Stimulated activated naive CD4-positive, alpha-beta T cell treated with Interleukin-2 at 50 U/mL for 16 hours (primary cell): ENCODE results near the gene WIPF2.

Source experiments
- DNase-seq: peaks from one replicate; lab custom pipeline; 2025; lab: John Stamatoyannopoulos, UW

Gene WIPF2

GRCh38 chr17:40247926-40248495 lies 28.9 kb downstream of the WIPF2 start:
- no peak for DNase-seq

GRCh38 chr17:40248507-40248906 lies 29.4 kb downstream of the WIPF2 start:
- no peak for DNase-seq

DNA sequence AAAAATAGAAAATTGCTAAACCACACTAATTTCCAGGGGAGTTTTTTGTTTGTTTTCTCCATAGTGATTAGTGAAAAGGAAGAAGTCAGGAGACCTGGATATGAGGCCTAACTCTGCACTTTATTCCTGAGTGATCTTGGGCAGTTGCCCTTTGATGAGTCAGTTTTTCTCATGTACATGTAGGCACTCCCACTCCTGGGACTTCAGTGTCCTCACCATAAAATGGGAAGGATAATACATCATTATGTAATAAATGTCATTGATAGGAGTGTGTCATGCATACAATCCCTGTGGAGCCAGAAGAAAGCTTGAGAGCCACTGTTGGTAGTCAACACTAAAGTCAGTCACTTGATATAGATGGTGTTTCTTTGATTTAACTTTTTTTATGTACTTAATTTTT lies 32.5 kb downstream of the WIPF2 start:
- DNase-seq: no peak

GRCh38 chr17:40253565-40253964 lies 34.5 kb downstream of the WIPF2 start:
- no peak for DNase-seq

DNA sequence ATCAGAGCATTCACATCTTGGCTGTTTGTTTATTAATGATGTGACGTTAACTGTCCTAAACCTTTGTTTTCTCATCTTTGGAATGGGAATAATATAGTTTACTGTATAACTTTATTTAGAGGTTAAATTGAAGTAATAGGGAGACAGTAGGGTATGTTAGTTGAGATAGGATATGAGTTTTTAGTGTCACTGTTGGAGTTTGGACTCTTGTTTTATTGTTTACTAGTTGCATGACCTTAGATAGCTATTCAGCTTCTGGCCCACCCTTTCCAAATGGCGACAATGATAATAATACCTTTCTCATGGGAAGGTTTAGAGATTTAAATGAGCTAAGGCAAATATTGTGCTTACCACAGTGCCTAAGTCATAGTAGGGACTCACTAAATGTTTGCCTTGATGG lies 40.4 kb downstream of the WIPF2 start:
- no peak for DNase-seq

DNA sequence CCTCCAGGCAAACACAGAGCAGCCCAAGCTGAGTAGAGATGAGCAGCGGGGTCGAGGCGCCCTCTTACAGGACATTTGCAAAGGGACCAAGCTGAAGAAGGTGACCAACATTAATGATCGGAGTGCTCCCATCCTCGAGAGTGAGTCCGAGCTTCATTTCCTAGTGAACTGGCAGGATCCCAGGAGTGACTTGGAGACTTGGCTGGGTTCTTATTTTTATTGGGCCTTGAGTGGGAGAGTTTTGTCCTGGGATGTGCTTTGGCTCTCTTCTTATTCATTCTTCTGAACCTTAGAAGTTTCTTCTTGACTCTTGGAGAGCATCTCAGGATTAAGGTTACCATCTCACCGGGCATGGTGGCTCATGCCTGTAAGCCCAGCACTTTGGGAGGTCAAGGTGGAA lies 41.4 kb downstream of the WIPF2 start:
- DNase-seq: no peak

DNA sequence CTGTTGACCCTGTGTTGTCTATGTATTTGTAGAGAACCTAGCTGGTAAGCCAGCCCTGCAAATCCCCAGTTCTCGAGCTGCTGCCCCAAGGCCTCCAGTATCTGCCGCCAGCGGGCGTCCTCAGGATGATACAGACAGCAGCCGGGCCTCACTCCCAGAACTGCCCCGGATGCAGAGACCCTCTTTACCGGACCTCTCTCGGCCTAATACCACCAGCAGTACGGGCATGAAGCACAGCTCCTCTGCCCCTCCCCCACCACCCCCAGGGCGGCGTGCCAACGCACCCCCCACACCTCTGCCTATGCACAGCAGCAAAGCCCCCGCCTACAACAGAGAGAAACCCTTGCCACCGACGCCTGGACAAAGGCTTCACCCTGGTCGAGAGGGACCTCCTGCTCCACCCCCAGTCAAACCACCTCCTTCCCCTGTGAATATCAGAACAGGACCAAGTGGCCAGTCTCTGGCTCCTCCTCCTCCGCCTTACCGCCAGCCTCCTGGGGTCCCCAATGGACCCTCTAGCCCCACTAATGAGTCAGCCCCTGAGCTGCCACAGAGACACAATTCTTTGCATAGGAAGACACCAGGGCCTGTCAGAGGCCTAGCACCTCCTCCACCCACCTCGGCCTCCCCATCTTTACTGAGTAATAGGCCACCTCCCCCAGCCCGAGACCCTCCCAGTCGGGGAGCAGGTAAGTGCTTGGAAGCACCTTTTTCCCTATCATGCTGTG lies 45.5 kb downstream of the WIPF2 start:
- no peak for DNase-seq

- DNase-seq: no peak
Observed at GRCh38 chr17:40265337-40265736, 46.2 kb downstream of the WIPF2 start.

GRCh38 chr17:40266882-40267281 lies 47.8 kb downstream of the WIPF2 start:
- no peak for DNase-seq

GRCh38 chr17:40268141-40268712 lies 49.1 kb downstream of the WIPF2 start:
- DNase-seq: no peak

- no peak for DNase-seq
Observed at GRCh38 chr17:40278414-40278813, 59.3 kb downstream of the WIPF2 start.

DNA sequence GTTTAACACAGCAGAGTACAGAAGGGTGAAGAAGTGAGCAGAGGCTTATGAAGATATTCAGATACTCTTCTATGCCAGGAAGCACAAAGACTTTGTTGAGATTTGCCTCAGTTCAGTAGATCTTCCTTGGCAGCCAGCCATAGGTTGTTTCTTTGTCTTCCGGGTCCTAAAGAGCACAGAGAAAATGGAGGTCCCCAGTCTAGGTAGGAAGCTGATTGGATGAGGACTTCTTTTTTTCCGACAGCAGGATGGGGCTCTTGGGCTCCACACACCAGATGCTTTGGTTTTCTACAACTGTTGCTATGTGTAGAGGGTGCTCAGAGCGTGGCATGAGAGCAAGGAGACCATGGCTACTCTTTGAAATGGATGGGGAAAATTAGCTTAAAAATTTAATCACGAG lies 60.3 kb downstream of the WIPF2 start:
- DNase-seq: no peak

DNA sequence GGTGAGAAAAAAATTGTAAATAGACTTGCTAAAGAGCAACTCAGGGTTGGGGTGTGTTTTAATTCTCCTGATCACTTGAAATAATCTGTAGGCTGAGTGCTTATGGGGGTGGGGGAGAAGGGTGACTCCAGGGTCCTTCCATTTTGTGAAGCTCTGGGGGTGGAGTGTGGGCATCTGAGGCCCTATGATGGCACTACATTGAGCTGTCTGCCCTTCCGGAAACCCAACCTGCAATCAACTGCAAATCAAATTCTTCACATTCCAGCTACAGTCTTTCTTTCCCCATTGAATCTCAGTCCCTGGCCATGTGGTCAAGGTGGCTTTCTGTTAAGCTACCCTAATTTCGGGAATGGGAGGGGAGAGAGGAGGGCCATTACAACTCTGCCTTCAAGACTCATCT lies 62.6 kb downstream of the WIPF2 start:
- no peak for DNase-seq

- DNase-seq: no peak
Observed at GRCh38 chr17:40283662-40284061, 64.6 kb downstream of the WIPF2 start.

DNA sequence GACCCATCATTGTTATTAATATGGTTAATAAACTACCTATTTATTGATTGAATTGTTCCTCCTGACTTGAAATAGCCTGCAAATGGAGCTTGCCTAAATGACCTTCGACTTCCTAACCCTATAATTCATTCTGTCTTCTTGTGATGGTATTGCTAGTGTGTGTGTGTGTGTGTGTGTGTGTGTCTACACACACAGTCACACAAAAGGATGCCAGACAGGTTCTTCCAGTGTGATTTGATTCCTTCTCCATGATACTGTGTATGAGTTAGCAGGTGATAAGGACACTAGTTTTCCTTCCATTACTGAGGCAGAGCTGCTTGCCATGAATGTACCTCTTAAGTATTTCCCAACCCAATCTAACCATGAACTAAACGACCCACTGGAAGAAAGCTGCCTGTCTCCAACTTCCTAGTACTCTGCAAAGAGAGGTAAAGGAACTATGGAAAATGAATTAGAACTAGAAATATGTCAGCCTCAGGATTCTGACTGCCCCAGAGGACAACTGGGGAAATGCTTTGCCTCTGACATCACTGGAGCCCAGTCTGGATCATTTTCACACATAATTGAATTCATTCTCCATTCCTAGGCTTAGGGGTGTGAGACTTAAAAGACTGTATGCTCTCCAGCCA lies 65.1 kb downstream of the WIPF2 start:
- no peak for DNase-seq

DNA sequence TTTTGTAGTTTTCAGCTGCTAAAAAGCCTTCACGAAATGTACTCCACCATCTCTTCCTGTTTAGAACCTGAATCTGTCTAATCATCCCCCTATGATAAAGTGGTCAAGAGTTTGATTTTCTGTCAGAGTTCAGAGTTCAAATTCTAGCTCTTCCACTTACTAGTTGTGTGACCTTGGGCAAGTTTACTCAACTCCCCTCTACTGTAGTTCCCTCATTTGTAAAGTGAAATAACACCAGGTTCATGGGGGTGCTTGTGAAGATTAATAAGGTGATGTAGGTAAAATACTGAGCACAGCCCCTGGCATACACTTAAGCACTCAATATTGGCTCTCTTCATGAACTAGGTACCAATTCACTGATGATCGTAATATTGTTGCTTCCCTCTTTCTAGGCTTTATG lies 67.4 kb downstream of the WIPF2 start:
- no peak for DNase-seq

GRCh38 chr17:40287159-40287493 lies 68.0 kb downstream of the WIPF2 start:
- DNase-seq: no peak

- DNase-seq: peak; percentile 98
Observed at GRCh38 chr17:40287494-40288369, 68.6 kb downstream of the WIPF2 start, which contains the start of gene CDC6. Gene CDC6 (plus strand): TSS chr17:40287879. CDS start chr17:40289421, 1,542 bp downstream.

DNA sequence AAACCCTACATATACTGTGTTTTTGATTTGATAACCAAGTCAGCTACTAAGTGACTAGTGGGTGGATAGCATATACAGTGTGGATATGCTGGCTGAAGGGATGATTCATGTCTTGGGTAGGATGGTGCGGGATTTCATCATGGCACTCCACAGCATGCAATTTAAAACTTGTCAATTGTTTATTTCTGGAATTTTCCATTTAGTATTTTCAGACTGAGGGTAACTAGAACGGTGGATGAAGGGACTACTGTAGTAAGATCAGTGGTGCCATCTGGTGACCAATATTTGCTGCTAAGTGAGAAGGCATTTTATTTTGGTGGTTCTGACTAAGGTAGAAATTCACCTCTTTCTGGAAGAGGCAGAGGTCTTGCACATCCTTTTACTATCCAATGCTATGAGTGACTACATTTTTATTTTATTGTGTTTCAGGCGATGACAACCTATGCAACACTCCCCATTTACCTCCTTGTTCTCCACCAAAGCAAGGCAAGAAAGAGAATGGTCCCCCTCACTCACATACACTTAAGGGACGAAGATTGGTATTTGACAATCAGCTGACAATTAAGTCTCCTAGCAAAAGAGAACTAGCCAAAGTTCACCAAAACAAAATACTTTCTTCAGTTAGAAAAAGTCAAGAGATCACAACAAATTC lies 71.7 kb downstream of the WIPF2 start:
- DNase-seq: peak; percentile 14

- no peak for DNase-seq
Observed at GRCh38 chr17:40291281-40291664, 72.2 kb downstream of the WIPF2 start.

DNA sequence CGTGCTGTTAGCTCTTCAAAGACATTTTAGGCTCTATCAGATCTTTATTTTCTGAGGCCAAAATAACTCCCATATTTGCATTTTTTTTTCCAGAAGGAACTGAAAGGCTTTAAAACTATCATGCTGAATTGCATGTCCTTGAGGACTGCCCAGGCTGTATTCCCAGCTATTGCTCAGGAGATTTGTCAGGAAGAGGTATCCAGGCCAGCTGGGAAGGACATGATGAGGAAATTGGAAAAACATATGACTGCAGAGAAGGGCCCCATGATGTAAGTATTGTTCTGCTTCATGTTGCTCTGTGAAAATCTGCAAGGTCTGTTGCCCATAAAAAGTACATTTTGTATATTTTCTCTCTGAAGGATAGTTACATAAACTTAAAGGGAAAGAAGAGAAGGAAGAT lies 74.3 kb downstream of the WIPF2 start:
- no peak for DNase-seq
